ENCODE data around the gene DCAF8L1. TPM values are rescaled to one million over a fixed set of nuclear protein-coding genes. Genes with fewer than 3 reads are reported as not detected.

DCAF8L1 gene
- not detected in 2 replicates for total RNA-seq

DNA sequence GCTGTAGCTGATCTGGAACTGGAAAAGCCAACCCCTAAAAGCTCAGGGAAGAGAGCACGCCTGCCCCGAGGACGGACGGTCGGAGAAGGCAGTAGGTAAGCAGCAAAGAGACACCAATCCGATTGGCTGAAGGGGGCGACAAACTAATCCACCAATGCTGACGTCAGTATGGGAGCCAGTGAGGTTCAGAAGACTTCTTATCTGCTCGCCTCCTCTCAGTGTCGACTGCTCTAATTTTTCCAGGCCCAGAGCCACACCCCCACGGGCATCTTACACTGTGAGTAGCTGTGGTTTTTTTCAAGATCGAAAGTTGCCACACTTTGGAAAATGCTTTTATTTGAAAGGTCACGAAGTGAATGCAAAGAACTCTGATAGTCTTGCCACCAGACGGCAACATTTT is at the start of gene DCAF8L1:
DCAF8L1 (minus strand) TSS at position 101 of the 400 bp plus-strand sequence. CDS start 115 bp downstream, outside the sequence.

Other genes starting within 250 kb of the DCAF8L1 start
- not detected in 2 replicates for gene MAGEB10, start 173.5 kb downstream of the DCAF8L1 start, total RNA-seq